Gastrocnemius medialis (tissue), 4 donors: ENCODE results near the gene NOL4L.

ENCODE experiments used
- CTCF ChIP-seq, 5 experiments: fragments of 450-650 bp in 3 of 5; fragments of 200-600 bp in 2 of 5; sonication (generic) in 2 of 5; IDR thresholded peaks in 4 of 5; conservative IDR thresholded peaks in 1 of 5; 1 replicate in 4 of 5; 2 replicates in 1 of 5; pipeline ENCODE4 v1.5.1; 2016 to 2019; ENCODE audit warnings: antibody characterized with exemption in 5 of 5, mild to moderate bottlenecking in 3 of 5, moderate library complexity in 3 of 5
- POLR2A ChIP-seq, 2 donors: fragments of 450-650 bp; IDR thresholded peaks; one replicate each; pipeline ENCODE4 v1.6.1; 2017; ENCODE audit warnings: antibody characterized with exemption in 2 of 2, mild to moderate bottlenecking in 2 of 2, moderate library complexity in 2 of 2

DNA sequence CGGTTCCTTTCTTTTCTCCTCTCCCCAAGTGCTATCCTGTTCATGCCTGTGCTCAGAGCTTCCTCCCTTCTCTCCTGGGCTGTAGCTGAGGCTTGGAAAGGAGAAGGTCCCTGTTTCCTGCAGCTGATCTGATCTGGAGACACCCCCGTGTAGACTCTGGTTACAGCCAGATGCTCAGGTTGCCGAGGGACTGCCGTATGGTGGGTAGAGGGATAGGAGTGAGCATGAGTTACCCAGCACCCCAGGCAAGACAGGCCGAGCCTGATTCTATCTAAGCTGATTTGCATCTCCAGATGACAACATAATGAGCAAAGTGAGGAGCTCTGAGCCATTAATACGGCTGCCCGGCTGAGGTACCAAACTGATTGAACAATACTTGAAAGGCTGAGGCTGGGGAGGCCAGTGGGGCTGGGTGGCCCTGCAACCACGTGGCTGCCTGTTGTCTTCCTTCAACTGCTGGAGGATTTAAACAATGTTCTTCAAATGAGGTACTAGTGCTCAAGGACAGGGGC, 135.2 kb downstream of the NOL4L start:
- TF ChIP-seq CTCF (IDR thresholded peaks at IDR 0.05 in 4 of 5, conservative IDR thresholded peaks at IDR 0.05 in 1 of 5): no peak
- no peak for TF ChIP-seq POLR2A (IDR thresholded peaks at IDR 0.05)
